ENCODE results near the gene RAB22A. TPM values are rescaled to one million over a fixed set of nuclear protein-coding genes. Genes with fewer than 3 reads are reported as not detected.
A peak's percentile ranks its signal among the peaks of the same experiment; 100 is the strongest.

Gene RAB22A
- total and polyA plus RNA-seq, 5 experiments from 2014 or later = 11.0 to 23.3 (median 13.7) TPM

DNA sequence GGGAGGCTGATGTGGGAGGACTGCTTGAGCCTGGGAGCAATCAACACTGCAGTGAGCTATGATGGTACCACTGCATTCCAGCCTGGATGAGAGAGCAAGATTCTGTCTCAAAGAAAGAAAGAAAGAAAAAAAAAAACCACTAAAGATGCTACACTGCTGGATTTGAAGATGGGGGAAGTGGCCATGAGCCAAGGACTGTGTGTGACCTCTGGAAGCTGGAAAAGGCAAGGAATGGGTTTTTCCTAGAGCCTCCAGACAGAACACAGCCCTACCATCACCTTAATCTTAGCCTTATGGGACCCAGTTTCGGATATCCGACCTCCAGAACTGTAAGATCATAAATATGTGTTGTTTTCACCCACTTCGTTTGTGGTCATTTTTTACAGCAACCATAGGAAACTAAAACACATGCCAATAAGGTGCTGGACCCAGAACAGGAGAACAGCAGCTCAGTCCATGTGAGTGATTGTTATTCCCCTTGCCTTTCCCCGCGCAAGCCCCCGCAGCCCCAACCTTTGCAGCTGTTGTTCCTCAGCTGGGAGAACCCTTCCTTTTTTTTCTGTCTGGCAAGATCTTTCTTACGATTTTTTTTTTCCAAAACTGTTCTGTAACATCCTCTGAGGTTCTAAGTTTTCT is 68.4 kb downstream of the RAB22A start:
- Mint-ChIP-seq H3K4me1 (no peaks in the 10 kb centered on the region), H3K9me3 (peaks cover 0 to 17% (median 10%) of the 10 kb centered on the region in 9 donors), H3K27me3 (peaks cover 13 to 48% (median 33%) of the 10 kb centered on the region in 5 donors), H3K27ac (no peak overlapping the region), H3K4me3 (no peak overlapping the region), H3K36me3 (peaks cover 0 to 13% (median 4%) of the 10 kb centered on the region in 3 donors)
- ATAC-seq (no peak), DNase-seq (no peak)
- POLR2A ChIA-PET = no interaction called here

DNA sequence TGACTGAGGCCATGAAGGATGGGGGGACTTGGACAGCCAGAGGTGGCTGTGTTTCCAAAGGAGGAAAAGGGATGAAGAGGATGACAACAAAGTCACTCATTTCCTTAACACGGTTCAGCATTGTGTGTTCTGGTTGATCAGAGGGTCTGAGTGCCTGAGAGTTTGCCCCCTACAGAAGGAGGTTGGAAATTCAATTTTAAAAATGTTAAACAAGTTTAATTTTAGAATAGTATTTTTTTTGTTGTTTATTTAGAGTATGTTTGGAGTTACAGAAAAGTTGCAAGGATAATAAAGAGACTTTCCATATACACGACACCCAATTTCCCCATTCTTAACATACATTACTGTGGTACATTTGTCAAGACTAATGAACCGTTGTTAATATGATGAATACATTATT is 69.2 kb downstream of the RAB22A start:
- ATAC-seq (no peak), DNase-seq (no peak)
- H3K27ac Mint-ChIP-seq = no peak overlapping the region
- peaks cover 17 to 57% (median 37%) of the 10 kb centered on the region in 5 donors for H3K27me3 Mint-ChIP-seq
- H3K9me3 Mint-ChIP-seq = peaks cover 0 to 17% (median 10%) of the 10 kb centered on the region in 9 donors
- H3K36me3 Mint-ChIP-seq = peaks cover 0 to 13% (median 4%) of the 10 kb centered on the region in 3 donors
- no peaks in the 10 kb centered on the region for H3K4me1 Mint-ChIP-seq
- no peak overlapping the region for H3K4me3 Mint-ChIP-seq
- POLR2A ChIA-PET = no interaction called here

DNA sequence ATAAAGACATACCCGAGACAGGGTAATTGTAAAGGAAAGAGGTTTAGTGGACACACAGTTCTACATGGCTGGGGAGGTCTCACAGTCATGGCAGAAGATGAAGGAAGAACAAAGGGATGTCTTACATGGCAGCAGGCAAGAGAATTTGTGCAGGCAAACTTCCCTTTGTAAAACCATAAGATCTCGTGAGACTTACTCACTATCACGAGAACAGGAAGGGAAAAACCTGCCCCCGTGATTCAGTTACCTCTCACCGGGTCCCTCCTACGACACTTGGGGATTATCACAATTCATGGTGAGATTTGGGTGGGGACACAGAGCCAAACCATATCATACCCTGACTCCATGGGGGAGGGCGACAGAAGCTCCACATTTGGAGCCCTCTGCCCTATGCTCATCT is 72.1 kb downstream of the RAB22A start:
- Mint-ChIP-seq H3K4me3 (no peak overlapping the region), H3K36me3 (peaks cover 0 to 13% (median 4%) of the 10 kb centered on the region in 3 donors), H3K27ac (no peak overlapping the region), H3K4me1 (peaks cover 0 to 2% (median 0%) of the 10 kb centered on the region in 4 donors), H3K9me3 (peaks cover 0 to 17% (median 10%) of the 10 kb centered on the region in 9 donors), H3K27me3 (peaks cover 17 to 53% (median 37%) of the 10 kb centered on the region in 5 donors)
- ATAC-seq (no peak), DNase-seq (no peak)
- POLR2A ChIA-PET = no interaction called here

DNA sequence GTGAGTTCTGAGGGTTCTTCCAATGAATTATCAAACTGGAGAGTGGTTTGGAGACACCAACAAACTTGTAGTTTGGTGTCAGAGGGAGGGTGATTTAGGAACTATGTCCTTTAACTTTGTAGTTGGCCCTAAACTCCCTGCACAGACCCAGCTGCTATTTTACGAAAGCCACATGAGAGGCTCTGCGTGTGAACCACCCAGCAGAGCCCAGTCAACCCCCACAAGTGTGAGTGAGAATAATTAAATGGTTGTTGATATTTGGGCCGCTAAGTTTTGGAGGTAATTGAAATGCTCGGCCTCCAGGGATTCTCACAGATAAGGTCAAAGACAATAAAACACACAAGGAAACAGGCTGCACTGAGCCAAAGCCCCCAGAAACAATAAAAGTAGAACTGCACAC is 72.6 kb downstream of the RAB22A start:
- peaks cover 0 to 2% (median under 1%) of the 10 kb centered on the region in 4 donors for H3K4me1 Mint-ChIP-seq
- H3K27me3 Mint-ChIP-seq = peaks cover 16 to 51% (median 36%) of the 10 kb centered on the region in 5 donors
- no peak overlapping the region for H3K27ac Mint-ChIP-seq
- H3K36me3 Mint-ChIP-seq = peaks cover 0 to 13% (median 4%) of the 10 kb centered on the region in 3 donors
- DNase-seq (no peak), ATAC-seq (no peak)
- H3K4me3 Mint-ChIP-seq = no peak overlapping the region
- peaks cover 0 to 17% (median 10%) of the 10 kb centered on the region in 9 donors for H3K9me3 Mint-ChIP-seq
- POLR2A ChIA-PET = interaction anchor here (0.6 kb wide), 1 partner anchor 13 kb away, joined by 4 read pairs; no protein-coding TSS in a partner anchor

DNA sequence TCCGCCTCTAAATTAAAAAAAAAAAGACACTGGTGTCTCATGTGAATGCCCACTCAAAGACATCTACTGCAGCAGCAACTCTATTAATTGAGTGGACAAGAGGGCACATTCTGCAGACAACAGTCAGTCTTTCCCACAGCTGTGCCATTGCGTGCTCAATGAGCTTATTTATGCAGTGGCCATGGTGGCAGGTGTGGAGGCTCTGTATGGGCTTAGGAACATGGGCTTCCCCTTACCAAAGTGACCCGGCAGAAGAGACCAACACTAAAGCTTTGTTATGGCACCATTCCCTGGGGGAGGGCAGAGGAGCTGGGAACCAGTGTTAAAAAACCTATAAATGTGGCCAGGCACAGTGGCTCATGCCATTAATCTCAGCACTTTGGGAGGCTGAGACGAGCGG is 75.3 kb downstream of the RAB22A start:
- Mint-ChIP-seq H3K27ac (no peak overlapping the region), H3K27me3 (peaks cover 11 to 38% (median 20%) of the 10 kb centered on the region in 5 donors), H3K4me3 (no peak overlapping the region), H3K9me3 (peaks cover 0 to 17% (median 10%) of the 10 kb centered on the region in 9 donors), H3K4me1 (peaks cover 2 to 7% (median 4%) of the 10 kb centered on the region in 4 donors), H3K36me3 (peaks cover 0 to 13% (median 4%) of the 10 kb centered on the region in 3 donors)
- POLR2A ChIA-PET = no interaction called here
- no peak for DNase-seq
- no peak for ATAC-seq

DNA sequence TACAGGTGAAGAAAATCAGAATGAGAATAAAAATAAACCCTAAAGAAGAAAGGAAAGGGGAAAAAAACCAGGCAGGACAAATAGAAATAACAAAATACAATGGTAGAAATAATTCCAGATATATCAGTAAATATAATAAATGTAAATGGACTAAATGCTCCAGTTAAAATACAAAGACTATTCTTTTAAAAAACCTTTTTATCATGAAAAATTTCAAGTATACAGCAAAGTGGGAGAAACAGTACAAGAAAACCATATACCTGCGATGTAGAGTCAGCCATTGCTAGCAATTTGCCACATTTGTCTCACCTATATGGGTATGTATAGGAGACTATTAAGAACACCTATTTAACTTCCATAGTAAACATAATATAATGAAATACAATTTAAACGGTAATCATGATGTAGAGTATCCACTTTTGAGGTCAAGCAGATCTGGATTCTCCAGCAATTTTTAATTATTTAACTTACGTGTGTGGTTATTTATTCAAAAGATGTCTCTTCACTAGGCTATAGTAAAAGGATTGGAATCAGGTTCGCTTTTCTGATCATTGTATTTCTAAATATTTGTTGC is 78.6 kb downstream of the RAB22A start:
- H3K27ac Mint-ChIP-seq = peak overlapping the region in 8 of 10 donors; percentile 20 to 99 (median 60)
- peak overlapping the region in 9 of 10 donors; percentile 16 to 90 (median 63) for H3K4me3 Mint-ChIP-seq
- H3K4me1 Mint-ChIP-seq = peaks cover 26 to 40% (median 36%) of the 10 kb centered on the region in 4 donors
- ATAC-seq = no peak
- no peak for DNase-seq
- H3K36me3 Mint-ChIP-seq = peaks cover 0 to 21% (median 0%) of the 10 kb centered on the region in 3 donors
- no peaks in the 10 kb centered on the region for H3K9me3 Mint-ChIP-seq
- POLR2A ChIA-PET = interaction anchor here (0.7 to 2.3 kb wide), 9 partner anchors 20 to 644 kb away, joined by 3 to 28 read pairs (median 6); partner anchors contain the start of genes ATP5F1E, RAB22A and STX16
- peaks cover 3 to 11% (median 4%) of the 10 kb centered on the region in 5 donors for H3K27me3 Mint-ChIP-seq

DNA sequence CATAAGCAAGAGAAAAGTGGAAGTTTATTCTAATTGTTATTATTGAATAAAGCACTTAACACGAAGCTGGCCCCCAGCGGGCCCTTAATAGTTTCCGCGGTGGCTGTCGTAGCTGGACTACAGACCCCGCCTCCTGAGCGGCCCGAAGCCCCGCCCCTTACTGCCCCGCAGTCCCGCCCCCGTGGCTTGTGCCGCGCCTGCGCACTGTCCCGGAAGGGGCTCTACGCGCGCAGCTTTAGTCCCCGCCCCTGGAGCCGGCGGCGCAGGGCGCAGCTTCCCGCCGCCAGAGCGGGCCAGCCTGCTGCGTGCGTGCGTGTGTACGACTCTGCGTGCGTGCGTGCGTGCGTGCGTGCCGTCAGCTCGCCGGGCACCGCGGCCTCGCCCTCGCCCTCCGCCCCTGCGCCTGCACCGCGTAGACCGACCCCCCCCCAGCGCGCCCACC is 79.4 kb downstream of the RAB22A start, which contains the start of gene VAPB:
VAPB (plus strand) TSS at position 348 of the 442 bp plus-strand sequence. CDS start 231 bp downstream, outside the sequence.
- H3K27me3 Mint-ChIP-seq = peaks cover 0 to 4% (median 0%) of the 10 kb centered on the region in 5 donors
- H3K36me3 Mint-ChIP-seq = peaks cover 0 to 25% (median 2%) of the 10 kb centered on the region in 3 donors
- POLR2A ChIA-PET = interaction anchor here (0.6 to 2.3 kb wide), 19 partner anchors 12 to 1997 kb away, joined by 3 to 28 read pairs (median 3); partner anchors contain the start of genes ATP5F1E, AURKA, RAB22A and RBM38
- DNase-seq = peak; percentile 93 to 99 (median 98)
- no peaks in the 10 kb centered on the region for H3K9me3 Mint-ChIP-seq
- H3K27ac Mint-ChIP-seq = peak within 1 kb of the TSS; percentile 90 to 99 (median 98)
- ATAC-seq = peak; percentile 95 to 96
- H3K4me1 Mint-ChIP-seq = peaks cover 30 to 47% (median 44%) of the 10 kb centered on the region in 4 donors
- peak within 1 kb of the TSS; percentile 87 to 97 (median 93) for H3K4me3 Mint-ChIP-seq

DNA sequence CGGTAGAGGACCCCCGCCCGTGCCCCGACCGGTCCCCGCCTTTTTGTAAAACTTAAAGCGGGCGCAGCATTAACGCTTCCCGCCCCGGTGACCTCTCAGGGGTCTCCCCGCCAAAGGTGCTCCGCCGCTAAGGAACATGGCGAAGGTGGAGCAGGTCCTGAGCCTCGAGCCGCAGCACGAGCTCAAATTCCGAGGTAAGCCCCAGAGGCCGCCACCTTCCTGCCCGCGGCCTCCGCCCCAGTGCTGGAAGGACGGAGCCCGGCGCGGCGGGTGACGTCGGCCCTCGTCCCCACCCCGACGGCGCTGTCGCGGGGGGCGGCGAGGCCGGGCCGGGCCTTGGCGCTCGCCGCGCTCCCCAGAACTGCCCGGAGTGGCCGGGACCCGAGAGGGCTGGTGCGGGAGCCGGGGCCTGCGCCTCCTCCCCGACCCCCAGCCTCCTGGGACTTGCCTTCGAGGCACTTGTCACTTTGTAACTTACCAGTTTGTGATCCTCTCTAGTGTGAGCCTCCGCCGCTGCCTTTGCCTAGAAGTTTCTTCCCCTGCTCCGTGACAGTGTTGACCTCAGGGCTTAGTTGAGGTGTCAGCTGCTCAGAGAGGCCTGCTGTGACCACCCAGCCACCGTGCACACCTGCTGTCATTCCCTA is 79.9 kb downstream of the RAB22A start:
- Mint-ChIP-seq H3K4me3 (peak overlapping the region; percentile 87 to 97 (median 93)), H3K27ac (peak overlapping the region; percentile 90 to 99 (median 98)), H3K9me3 (no peaks in the 10 kb centered on the region), H3K4me1 (peaks cover 33 to 52% (median 49%) of the 10 kb centered on the region in 4 donors), H3K27me3 (no peaks in the 10 kb centered on the region), H3K36me3 (peaks cover 0 to 28% (median 2%) of the 10 kb centered on the region in 3 donors)
- DNase-seq (peak in 1 of 10 donors; percentile 50), ATAC-seq (peak; percentile 50 to 56)
- POLR2A ChIA-PET = interaction anchor here (0.6 to 2.3 kb wide), 18 partner anchors 11 to 1997 kb away, joined by 3 to 28 read pairs (median 4); partner anchors contain the start of genes ATP5F1E, AURKA, RAB22A and RBM38

DNA sequence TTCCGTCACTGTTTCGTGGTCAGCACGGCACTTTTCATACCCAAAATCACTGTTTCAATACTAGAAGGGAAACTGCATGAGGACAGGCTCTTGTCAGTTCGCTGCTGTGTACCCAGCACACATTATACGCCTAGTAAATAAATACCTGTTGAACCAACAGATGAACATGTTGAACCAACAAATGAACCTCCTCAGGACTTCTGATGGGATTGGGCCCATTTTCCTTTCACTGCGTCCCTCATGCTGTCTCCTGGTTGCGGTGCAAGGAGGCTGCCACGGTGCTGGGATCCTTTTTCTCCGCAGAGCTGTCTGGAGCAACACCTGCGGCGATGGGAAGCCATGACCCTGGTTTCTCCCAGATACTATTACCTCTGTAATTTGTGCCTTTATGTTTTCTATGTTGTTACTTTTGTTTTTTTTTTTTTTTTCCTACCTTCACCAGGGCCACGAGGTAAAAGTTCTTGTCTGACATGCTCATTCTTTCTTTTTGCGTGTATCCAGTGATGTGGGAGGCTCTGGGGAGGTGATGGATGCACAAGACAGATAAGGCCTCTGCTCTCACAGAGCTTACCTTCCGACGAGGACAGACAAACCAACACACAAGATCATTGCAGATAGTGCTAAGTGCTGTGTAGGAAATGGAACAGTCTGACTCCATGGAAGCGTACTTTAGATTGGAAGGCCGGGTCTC is 80.6 kb downstream of the RAB22A start:
- no peak for DNase-seq
- POLR2A ChIA-PET = interaction anchor here (0.7 to 2.3 kb wide), 9 partner anchors 14 to 1998 kb away, joined by 3 to 28 read pairs (median 3); partner anchors contain the start of genes AURKA and STX16
- Mint-ChIP-seq H3K27me3 (no peaks in the 10 kb centered on the region), H3K27ac (peak overlapping the region; percentile 90 to 99 (median 98)), H3K4me1 (peaks cover 34 to 59% (median 54%) of the 10 kb centered on the region in 4 donors), H3K4me3 (peak overlapping the region; percentile 87 to 97 (median 93)), H3K9me3 (no peaks in the 10 kb centered on the region), H3K36me3 (peaks cover 0 to 31% (median 2%) of the 10 kb centered on the region in 3 donors)
- ATAC-seq = no peak

DNA sequence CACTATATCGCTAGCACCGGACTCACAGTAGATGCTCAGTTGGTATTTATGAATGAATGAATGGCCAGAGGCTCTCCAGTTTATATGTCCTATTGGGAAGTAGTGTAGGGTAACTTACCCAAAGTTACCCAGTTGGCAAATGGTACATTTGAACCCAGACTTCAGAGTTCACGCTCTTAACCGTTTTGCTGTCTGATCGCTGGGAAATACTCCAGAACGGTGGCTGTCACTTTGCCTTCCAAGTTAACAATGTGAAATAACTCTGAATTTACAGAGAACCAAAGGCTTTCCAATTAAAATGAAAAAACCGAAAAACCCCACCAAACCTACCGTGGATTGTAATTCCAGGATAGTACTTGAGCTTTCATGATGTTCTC is 81.1 kb downstream of the RAB22A start:
- Mint-ChIP-seq H3K36me3 (peaks cover 0 to 31% (median 2%) of the 10 kb centered on the region in 3 donors), H3K9me3 (no peaks in the 10 kb centered on the region), H3K4me3 (peak overlapping the region; percentile 40 to 97 (median 93)), H3K27ac (peak overlapping the region; percentile 85 to 99 (median 98)), H3K27me3 (no peaks in the 10 kb centered on the region), H3K4me1 (peaks cover 34 to 64% (median 59%) of the 10 kb centered on the region in 4 donors)
- ATAC-seq (no peak), DNase-seq (no peak)
- POLR2A ChIA-PET = interaction anchor here (0.5 kb wide), 1 partner anchor 78 kb away, joined by 4 read pairs; no protein-coding TSS in a partner anchor

DNA sequence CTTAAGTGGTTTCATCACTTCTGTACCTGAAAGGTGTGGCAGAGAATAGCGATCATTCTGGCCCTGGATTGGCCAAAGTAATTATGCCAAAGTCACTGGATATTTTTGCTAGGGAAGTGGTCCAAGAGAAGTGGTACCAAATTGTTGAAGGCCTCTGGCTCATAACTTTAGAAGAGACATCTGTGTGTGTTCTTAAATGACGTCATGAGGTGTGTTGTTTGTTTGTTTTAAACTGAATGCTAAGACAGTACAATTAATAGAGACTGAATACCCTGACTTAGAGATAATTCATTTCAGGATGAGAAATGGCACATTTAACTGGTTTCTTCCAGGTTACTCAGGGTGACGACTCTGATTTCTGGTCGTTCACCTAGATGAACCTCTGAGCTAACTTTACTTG is 82.8 kb downstream of the RAB22A start:
- no peaks in the 10 kb centered on the region for H3K27me3 Mint-ChIP-seq
- H3K4me3 Mint-ChIP-seq = peak overlapping the region in 9 of 10 donors; percentile 13 to 97 (median 45)
- H3K9me3 Mint-ChIP-seq = no peaks in the 10 kb centered on the region
- H3K27ac Mint-ChIP-seq = peak overlapping the region in 8 of 10 donors; percentile 15 to 97 (median 68)
- POLR2A ChIA-PET = no interaction called here
- DNase-seq = no peak
- ATAC-seq = no peak
- H3K4me1 Mint-ChIP-seq = peaks cover 40 to 79% (median 73%) of the 10 kb centered on the region in 4 donors
- H3K36me3 Mint-ChIP-seq = peaks cover 0 to 35% (median 2%) of the 10 kb centered on the region in 3 donors

Data from naive thymus-derived CD8-positive, alpha-beta T cell (primary cell).